ENCODE data around the gene EFHC2. TPM values are rescaled to one million over a fixed set of nuclear protein-coding genes. Genes with fewer than 3 reads are reported as not detected.

Gene EFHC2
- total and polyA plus RNA-seq, 10 of the 15 experiments (the other 5 are each of a cell fraction or from before 2014, with no cell fraction given), result 0.56 TPM; not detected in 9

GRCh38 chrX:44157283-44157682 lies 186.2 kb downstream of the EFHC2 start:
- CTCF ChIA-PET, result interaction anchor here (1.1 kb wide), 1 partner anchor 12 kb away, joined by 3 read pairs; no protein-coding TSS in a partner anchor
- Histone ChIP-seq H2AFZ (ENCODE audit: control insufficient read depth, low read depth, low read length) (no peak overlapping the region), H3K27ac (ENCODE audit: control insufficient read depth, insufficient read depth) (no peak overlapping the region), H3K4me2 (ENCODE audit: control insufficient read depth, insufficient read depth) (no peak overlapping the region), H3K4me3 (no peak overlapping the region), H3K4me1 (ENCODE audit: control insufficient read depth, insufficient read depth, low read length) (no peaks in the 10 kb centered on the region), H3K9me3 (replicated peaks; ENCODE audit: control insufficient read depth, insufficient read depth, low read length) (no peaks in the 10 kb centered on the region), H4K20me1 (ENCODE audit: control insufficient read depth, insufficient read depth) (no peaks in the 10 kb centered on the region), H3K36me3 (ENCODE audit: control insufficient read depth in 2 of 2, insufficient read depth in 2 of 2, low read length in 1 of 2) (no peaks in the 10 kb centered on the region), H3K27me3 (replicated peaks in 1 of 2; ENCODE audit: control insufficient read depth in 2 of 2, insufficient read depth in 2 of 2, low read length in 1 of 2) (no peaks in the 10 kb centered on the region), H3K9ac (ENCODE audit: control insufficient read depth, insufficient read depth, low read length) (no peak overlapping the region), H3K79me2 (ENCODE audit: control insufficient read depth, insufficient read depth, low read length) (no peaks in the 10 kb centered on the region)
- DNase-seq (ENCODE audit: low read depth, low spot score), result no peak
- in situ Hi-C loops (cut with MboI), result no loop called here
- POLR2A ChIA-PET, result no interaction called here
- BruUV-seq (replicated peaks), result no TSS peak
- SMC1A ChIA-PET (ENCODE audit: uncharacterized antibody, unreplicated experiment), result no interaction called here
- no peak for FAIRE-seq
- intact Hi-C loops (cut with micrococcal nuclease; ENCODE audit: unreplicated experiment), result no loop called here
- RAD21 ChIA-PET (ENCODE audit: unreplicated experiment), result no interaction called here
- no peak for ATAC-seq
- TF ChIP-seq CBFB (IDR thresholded peaks at IDR 0.05; ENCODE audit: low read depth), result no peak
- TF ChIP-seq FOXK2 (IDR thresholded peaks at IDR 0.05), result no peak
- TF ChIP-seq ETV6 (conservative IDR thresholded peaks at IDR 0.05 in 1 of 2, IDR thresholded peaks at IDR 0.05 in 1 of 2; ENCODE audit: borderline replicate concordance in 1 of 2, low read depth in 1 of 2), result no peak
- TF ChIP-seq, protein P1, sequence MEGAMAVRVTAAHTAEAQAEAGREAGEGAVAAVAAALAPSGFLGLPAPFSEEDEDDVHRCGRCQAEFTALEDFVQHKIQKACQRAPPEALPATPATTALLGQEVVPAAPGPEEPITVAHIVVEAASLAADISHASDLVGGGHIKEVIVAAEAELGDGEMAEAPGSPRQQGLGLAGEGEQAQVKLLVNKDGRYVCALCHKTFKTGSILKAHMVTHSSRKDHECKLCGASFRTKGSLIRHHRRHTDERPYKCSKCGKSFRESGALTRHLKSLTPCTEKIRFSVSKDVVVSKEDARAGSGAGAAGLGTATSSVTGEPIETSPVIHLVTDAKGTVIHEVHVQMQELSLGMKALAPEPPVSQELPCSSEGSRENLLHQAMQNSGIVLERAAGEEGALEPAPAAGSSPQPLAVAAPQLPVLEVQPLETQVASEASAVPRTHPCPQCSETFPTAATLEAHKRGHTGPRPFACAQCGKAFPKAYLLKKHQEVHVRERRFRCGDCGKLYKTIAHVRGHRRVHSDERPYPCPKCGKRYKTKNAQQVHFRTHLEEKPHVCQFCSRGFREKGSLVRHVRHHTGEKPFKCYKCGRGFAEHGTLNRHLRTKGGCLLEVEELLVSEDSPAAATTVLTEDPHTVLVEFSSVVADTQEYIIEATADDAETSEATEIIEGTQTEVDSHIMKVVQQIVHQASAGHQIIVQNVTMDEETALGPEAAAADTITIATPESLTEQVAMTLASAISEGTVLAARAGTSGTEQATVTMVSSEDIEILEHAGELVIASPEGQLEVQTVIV (IDR thresholded peaks at IDR 0.05; ENCODE audit: borderline replicate concordance, partially characterized antibody), result no peak
- no peak for TF ChIP-seq RCOR1 (conservative IDR thresholded peaks at IDR 0.05; ENCODE audit: low read depth, low read length)
- no peak for TF ChIP-seq BCL11A (IDR thresholded peaks at IDR 0.05; ENCODE audit: low read depth, low read length)
- no peak for TF ChIP-seq SKIL (IDR thresholded peaks at IDR 0.05; ENCODE audit: low read depth, poor library complexity, severe bottlenecking)
- TF ChIP-seq, protein P2, sequence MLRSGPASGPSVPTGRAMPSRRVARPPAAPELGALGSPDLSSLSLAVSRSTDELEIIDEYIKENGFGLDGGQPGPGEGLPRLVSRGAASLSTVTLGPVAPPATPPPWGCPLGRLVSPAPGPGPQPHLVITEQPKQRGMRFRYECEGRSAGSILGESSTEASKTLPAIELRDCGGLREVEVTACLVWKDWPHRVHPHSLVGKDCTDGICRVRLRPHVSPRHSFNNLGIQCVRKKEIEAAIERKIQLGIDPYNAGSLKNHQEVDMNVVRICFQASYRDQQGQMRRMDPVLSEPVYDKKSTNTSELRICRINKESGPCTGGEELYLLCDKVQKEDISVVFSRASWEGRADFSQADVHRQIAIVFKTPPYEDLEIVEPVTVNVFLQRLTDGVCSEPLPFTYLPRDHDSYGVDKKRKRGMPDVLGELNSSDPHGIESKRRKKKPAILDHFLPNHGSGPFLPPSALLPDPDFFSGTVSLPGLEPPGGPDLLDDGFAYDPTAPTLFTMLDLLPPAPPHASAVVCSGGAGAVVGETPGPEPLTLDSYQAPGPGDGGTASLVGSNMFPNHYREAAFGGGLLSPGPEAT (IDR thresholded peaks at IDR 0.05; ENCODE audit: low read depth), result no peak
- TF ChIP-seq, protein P3, sequence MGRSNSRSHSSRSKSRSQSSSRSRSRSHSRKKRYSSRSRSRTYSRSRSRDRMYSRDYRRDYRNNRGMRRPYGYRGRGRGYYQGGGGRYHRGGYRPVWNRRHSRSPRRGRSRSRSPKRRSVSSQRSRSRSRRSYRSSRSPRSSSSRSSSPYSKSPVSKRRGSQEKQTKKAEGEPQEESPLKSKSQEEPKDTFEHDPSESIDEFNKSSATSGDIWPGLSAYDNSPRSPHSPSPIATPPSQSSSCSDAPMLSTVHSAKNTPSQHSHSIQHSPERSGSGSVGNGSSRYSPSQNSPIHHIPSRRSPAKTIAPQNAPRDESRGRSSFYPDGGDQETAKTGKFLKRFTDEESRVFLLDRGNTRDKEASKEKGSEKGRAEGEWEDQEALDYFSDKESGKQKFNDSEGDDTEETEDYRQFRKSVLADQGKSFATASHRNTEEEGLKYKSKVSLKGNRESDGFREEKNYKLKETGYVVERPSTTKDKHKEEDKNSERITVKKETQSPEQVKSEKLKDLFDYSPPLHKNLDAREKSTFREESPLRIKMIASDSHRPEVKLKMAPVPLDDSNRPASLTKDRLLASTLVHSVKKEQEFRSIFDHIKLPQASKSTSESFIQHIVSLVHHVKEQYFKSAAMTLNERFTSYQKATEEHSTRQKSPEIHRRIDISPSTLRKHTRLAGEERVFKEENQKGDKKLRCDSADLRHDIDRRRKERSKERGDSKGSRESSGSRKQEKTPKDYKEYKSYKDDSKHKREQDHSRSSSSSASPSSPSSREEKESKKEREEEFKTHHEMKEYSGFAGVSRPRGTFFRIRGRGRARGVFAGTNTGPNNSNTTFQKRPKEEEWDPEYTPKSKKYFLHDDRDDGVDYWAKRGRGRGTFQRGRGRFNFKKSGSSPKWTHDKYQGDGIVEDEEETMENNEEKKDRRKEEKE (IDR thresholded peaks at IDR 0.05), result no peak
- no peak for TF ChIP-seq KLF5 (IDR thresholded peaks at IDR 0.05; ENCODE audit: partially characterized antibody)
- no peak for TF ChIP-seq ZNF592 (IDR thresholded peaks at IDR 0.05)

All from GM12878 (cell line).